OCI-LY3 (cell line): ENCODE results near the gene SHISAL2A.

ENCODE experiments used
- H2AFZ ChIP-seq: fragments of 200-600, 300-600 bp; shearing (Covaris generic); 2 replicates; pipeline ENCODE4 v1.6.0; 2014; ENCODE audit warnings: antibody characterized with exemption, low read depth, low read length
- H3K27ac ChIP-seq: fragments of 200-600, 300-600 bp; sonication (generic); 2 replicates; pipeline ENCODE4 v1.5.1; 2014; ENCODE audit warnings: mild to moderate bottlenecking, low read length, moderate library complexity, mixed read lengths
- H3K27me3 ChIP-seq: fragments of 200-600, 300-600 bp; sonication (generic); 2 replicates; pipeline ENCODE4 v1.6.1; 2014; ENCODE audit warnings: low read depth, low read length, mixed read lengths
- H3K36me3 ChIP-seq: fragments of 200-600, 300-600 bp; sonication (generic); replicated peaks from 2 replicates; pipeline ENCODE3; 2014; ENCODE audit warnings: low read depth, low read length, mixed read lengths
- H3K4me1 ChIP-seq: fragments of 300-600, 200-600 bp; sonication (generic); 2 replicates; pipeline ENCODE4 v1.6.1; 2014; ENCODE audit warnings: low read length, mixed read lengths
- H3K4me2 ChIP-seq: fragments of 200-600, 300-600 bp; sonication (generic); 2 replicates; pipeline ENCODE4 v1.6.1; 2014; ENCODE audit warnings: low read length, mixed read lengths
- H3K4me3 ChIP-seq: fragments of 300-600, 200-600 bp; sonication (generic); 2 replicates; pipeline ENCODE4 v1.5.1; 2014; ENCODE audit warnings: antibody characterized with exemption, mild to moderate bottlenecking, low read length, moderate library complexity
- H3K79me2 ChIP-seq: fragments of 300-600, 200-600 bp; shearing (Covaris generic); 2 replicates; pipeline ENCODE4 v1.6.1; 2014; ENCODE audit warnings: mild to moderate bottlenecking, low read length, mixed read lengths
- H3K9ac ChIP-seq: fragments of 300-600, 200-600 bp; shearing (Covaris generic); 2 replicates; pipeline ENCODE4 v1.6.0; 2014; ENCODE audit warnings: mild to moderate bottlenecking, low read length, moderate library complexity
- H3K9me3 ChIP-seq: fragments of 200-600, 300-600 bp; shearing (Covaris generic); 2 replicates; pipeline ENCODE4 v1.6.1; 2014; ENCODE audit warnings: low read length, mixed read lengths; ENCODE audit not compliant: insufficient read depth
- H4K20me1 ChIP-seq: fragments of 200-600, 300-600 bp; sonication (generic); 2 replicates; pipeline ENCODE4 v1.6.1; 2016; ENCODE audit warnings: low read length, mixed read lengths; ENCODE audit not compliant: insufficient read depth
- EZH2phosphoT487 ChIP-seq: fragments of 200-600 bp; shearing (Covaris generic); IDR thresholded peaks from 2 replicates; pipeline ENCODE4 v1.6.1; 2018; ENCODE audit warnings: antibody characterized with exemption, mixed run types, low read depth
- TF ChIP-seq, protein P1 (sequence below): fragments of 200-600, 300-600 bp; sonication (generic); IDR thresholded peaks from 2 replicates; pipeline ENCODE4 v1.5.1; 2014; ENCODE audit warnings: antibody characterized with exemption, low read length, low read depth

Gene SHISAL2A

DNA sequence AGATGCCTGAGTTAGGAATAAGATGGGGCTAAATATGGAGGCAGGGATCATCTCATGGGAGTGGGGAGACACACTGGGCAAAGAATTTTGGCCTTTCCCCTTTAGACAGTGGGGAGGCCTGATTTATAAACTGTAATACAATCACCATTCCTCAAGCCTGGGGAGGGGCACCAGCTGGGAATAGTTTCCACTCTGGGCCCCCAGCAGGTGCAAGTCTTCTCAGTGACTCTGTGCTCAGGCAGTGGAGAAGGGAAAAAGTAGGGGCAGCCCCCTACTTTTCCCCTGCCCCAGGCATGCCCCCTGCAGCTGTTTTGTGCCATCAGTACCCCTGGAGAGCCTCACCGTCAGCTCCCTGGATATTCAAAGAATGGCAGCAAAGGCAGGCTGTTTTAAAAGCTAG lies 46.1 kb downstream of the SHISAL2A start:
- Histone ChIP-seq H3K4me3 (peak overlapping the region; percentile 68), H3K4me1 (peaks cover 61% of the 10 kb centered on the region), H3K36me3 (peaks cover 3% of the 10 kb centered on the region), H3K4me2 (peak overlapping the region; percentile 92), H2AFZ (no peak overlapping the region), H3K27me3 (no peaks in the 10 kb centered on the region), H4K20me1 (no peaks in the 10 kb centered on the region), H3K79me2 (no peaks in the 10 kb centered on the region), H3K27ac (peak overlapping the region; percentile 100), H3K9ac (peak overlapping the region; percentile 79; the same call in 1 of the 2 replicates), H3K9me3 (no peaks in the 10 kb centered on the region)
- TF ChIP-seq, protein P1, sequence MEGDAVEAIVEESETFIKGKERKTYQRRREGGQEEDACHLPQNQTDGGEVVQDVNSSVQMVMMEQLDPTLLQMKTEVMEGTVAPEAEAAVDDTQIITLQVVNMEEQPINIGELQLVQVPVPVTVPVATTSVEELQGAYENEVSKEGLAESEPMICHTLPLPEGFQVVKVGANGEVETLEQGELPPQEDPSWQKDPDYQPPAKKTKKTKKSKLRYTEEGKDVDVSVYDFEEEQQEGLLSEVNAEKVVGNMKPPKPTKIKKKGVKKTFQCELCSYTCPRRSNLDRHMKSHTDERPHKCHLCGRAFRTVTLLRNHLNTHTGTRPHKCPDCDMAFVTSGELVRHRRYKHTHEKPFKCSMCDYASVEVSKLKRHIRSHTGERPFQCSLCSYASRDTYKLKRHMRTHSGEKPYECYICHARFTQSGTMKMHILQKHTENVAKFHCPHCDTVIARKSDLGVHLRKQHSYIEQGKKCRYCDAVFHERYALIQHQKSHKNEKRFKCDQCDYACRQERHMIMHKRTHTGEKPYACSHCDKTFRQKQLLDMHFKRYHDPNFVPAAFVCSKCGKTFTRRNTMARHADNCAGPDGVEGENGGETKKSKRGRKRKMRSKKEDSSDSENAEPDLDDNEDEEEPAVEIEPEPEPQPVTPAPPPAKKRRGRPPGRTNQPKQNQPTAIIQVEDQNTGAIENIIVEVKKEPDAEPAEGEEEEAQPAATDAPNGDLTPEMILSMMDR: no peak
- no peak for TF ChIP-seq EZH2phosphoT487

DNA sequence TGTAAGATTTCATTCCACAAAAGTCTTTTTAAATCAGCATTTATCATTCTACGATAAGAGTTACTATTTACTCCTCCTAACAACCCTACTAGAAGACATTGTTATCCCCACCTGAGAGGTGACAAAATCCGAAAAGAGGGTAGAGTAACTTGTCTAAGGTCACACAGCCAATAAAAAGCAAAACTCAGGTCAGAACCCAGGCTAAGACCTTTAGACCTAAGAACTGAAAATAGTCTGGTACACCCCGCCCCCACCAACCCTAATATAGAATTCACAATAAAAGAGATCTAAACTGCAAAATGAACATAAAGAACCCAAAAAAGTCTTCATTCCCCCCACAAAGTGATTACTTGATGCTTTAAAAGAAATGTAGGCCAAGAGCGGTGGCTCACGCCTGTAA lies 46.5 kb downstream of the SHISAL2A start:
- Histone ChIP-seq H4K20me1 (no peaks in the 10 kb centered on the region), H3K36me3 (peaks cover 7% of the 10 kb centered on the region), H3K9me3 (no peaks in the 10 kb centered on the region), H3K4me1 (peaks cover 59% of the 10 kb centered on the region), H3K79me2 (no peaks in the 10 kb centered on the region), H3K4me2 (peak overlapping the region; percentile 92), H2AFZ (peak overlapping the region; percentile 9; the same call in 1 of the 2 replicates), H3K4me3 (peak overlapping the region; percentile 68), H3K9ac (peak overlapping the region; percentile 79), H3K27me3 (no peaks in the 10 kb centered on the region), H3K27ac (peak overlapping the region; percentile 100)
- TF ChIP-seq EZH2phosphoT487: no peak
- TF ChIP-seq, protein P1: no peak

DNA sequence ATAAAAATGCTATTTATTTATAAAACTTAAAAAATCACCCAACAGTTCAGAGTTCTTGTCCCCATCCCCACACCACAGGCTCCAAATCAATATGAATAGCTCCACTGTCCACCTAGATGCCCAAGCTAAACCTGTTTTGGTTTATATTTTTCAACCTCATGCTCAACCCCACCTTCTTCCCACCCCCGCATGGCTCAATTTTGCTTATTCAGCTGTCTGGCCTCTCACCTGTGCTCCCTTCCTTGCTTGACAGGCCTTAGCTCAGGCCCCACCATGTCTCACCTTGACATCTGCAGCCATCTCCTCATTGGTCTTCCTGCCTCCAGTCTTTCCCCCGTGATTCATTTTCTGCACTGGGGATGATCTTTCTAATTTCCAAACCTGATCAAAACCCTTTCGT lies 47.4 kb downstream of the SHISAL2A start:
- Histone ChIP-seq H3K4me3 (peak overlapping the region; percentile 6; the same call in 1 of the 2 replicates), H3K9me3 (no peaks in the 10 kb centered on the region), H3K27me3 (no peaks in the 10 kb centered on the region), H3K79me2 (no peaks in the 10 kb centered on the region), H3K9ac (peak overlapping the region; percentile 79), H2AFZ (peak overlapping the region; percentile 76; the same call in 1 of the 2 replicates), H3K4me2 (peak overlapping the region; percentile 92), H4K20me1 (no peaks in the 10 kb centered on the region), H3K27ac (peak overlapping the region; percentile 100), H3K36me3 (peaks cover 14% of the 10 kb centered on the region), H3K4me1 (peaks cover 55% of the 10 kb centered on the region)
- TF ChIP-seq EZH2phosphoT487: no peak
- TF ChIP-seq, protein P1: no peak

DNA sequence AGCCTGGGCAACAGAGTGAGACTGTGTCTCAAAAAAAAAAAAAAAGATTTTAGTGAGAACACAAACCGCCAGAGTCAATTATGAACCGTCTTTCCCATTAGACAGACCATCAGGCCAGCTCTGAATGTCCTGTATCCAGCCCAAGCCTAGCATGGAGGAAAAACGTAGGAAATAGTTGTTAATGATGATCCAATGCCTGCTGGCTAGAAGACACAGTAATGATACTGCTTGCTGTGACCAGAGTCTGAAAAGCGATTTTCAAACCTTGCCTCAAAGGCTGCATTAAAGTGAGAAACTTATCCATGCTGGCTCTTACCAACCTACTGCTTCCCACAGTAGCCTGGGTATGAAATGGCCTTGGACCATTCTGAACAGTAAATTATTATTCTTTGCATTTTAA lies 48.2 kb downstream of the SHISAL2A start:
- Histone ChIP-seq H4K20me1 (no peaks in the 10 kb centered on the region), H3K27me3 (no peaks in the 10 kb centered on the region), H3K27ac (peak overlapping the region; percentile 100), H3K9ac (no peak overlapping the region; the same call in 1 of the 2 replicates), H3K4me3 (no peak overlapping the region), H3K79me2 (no peaks in the 10 kb centered on the region), H3K9me3 (no peaks in the 10 kb centered on the region), H3K4me1 (peaks cover 62% of the 10 kb centered on the region), H3K4me2 (no peak overlapping the region), H2AFZ (no peak overlapping the region), H3K36me3 (peaks cover 14% of the 10 kb centered on the region)
- TF ChIP-seq, protein P1: no peak
- no peak for TF ChIP-seq EZH2phosphoT487
